ENCODE measurements around the gene UBR4. TPM values are rescaled to one million over a fixed set of nuclear protein-coding genes. Genes with fewer than 3 reads are reported as not detected.
"Not testable (repeated sequence)": the region's sequence is repeated elsewhere in the genome, so short reads cannot be mapped to it uniquely, and the experiment has no call there.

UBR4 gene
- total RNA-seq, 1 experiment from 2014 or later = 38.8 TPM

DNA sequence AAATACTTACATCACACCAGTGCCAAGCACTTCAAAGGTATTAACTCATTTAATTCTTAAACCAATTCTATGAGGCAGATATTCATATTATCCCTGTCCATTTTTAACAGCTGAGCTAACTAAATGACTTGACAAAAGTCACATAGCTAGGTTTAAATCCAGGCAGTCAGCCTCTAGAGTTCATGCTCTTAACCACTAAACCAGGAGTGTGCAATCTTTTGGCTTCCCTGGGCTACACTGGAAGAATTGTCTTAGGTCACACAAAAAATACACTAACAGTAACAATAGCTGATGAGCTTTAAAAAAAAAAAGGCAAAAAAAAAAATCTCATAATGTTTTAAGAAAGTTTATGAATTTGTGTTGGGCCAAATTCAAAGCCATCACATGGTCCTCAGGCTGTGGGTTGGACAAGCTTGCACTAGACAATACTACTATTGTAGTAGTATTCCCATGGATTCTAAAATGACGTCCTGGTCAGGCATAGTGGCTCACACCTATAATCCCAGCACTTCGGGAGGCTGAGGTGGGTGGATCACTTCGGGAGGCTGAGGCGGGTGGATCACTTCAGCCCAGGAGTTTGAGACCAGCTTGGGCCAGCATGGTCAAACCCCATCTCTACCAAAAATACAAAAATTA lies 10.0 kb downstream of the UBR4 start:
- DNase-seq (ENCODE audit: low read depth) = no peak
- in situ Hi-C loops (cut with HindIII; ENCODE audit: low pct_unique_long_range_greater_than_20kb, low sequenced_read_pairs) = no loop called here

GRCh38 chr1:19199329-19199968 lies 10.6 kb downstream of the UBR4 start:
- no peak for DNase-seq (ENCODE audit: low read depth)

DNA sequence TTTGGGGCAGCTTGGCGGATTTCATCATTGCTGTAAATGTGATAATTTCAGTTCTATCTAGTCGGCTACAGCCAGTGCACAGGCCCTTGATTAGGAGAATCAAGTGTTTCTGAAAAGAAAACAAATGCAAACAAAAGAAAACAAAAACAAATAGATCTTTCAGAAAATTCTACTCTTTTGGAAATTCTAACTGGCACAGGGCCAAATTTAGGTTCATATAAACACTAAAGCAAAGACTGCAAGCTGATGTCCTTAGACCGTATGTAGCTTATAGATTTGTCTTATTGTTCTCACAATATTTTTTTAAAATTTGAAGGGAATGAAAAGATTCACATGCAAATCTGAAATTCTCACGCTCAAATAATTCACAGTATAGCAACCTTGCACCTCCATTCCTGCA lies 11.2 kb downstream of the UBR4 start:
- in situ Hi-C loops (cut with HindIII; ENCODE audit: low pct_unique_long_range_greater_than_20kb, low sequenced_read_pairs) = no loop called here

More at GRCh38 chr1:19199329-19199968, 10.6 kb downstream of the UBR4 start:
- in situ Hi-C loops (cut with HindIII; ENCODE audit: low pct_unique_long_range_greater_than_20kb, low sequenced_read_pairs) = no loop called here

DNA sequence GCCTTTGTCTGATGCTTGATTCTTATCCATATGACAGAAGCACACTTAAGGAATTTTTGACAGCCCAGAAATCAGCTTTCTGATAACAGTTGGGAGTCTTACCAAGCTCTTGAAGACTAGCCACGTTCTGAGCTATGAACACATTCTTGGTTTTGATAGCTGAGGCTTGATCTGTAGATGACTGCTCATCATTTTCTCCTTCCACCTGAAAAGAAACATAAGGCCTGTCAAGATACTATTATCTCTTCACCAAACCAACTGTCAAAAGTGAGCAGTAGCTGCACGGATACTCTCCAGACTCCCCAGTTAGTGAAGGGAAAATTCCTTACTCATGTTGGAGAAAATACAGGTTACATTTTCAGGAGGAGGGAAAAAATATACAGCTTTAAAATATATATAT lies 12.2 kb downstream of the UBR4 start:
- DNase-seq (ENCODE audit: low read depth) = no peak
- in situ Hi-C loops (cut with HindIII; ENCODE audit: low pct_unique_long_range_greater_than_20kb, low sequenced_read_pairs) = no loop called here

More for the DNA sequence above, 11.2 kb downstream of the UBR4 start:
- DNase-seq (ENCODE audit: low read depth) = no peak

GRCh38 chr1:19196331-19196730 lies 13.7 kb downstream of the UBR4 start:
- DNase-seq (ENCODE audit: low read depth) = no peak
- in situ Hi-C loops (cut with HindIII; ENCODE audit: low pct_unique_long_range_greater_than_20kb, low sequenced_read_pairs) = no loop called here

- in situ Hi-C loops (cut with HindIII; ENCODE audit: low pct_unique_long_range_greater_than_20kb, low sequenced_read_pairs) = no loop called here
- no peak for DNase-seq (ENCODE audit: low read depth)
Observed at GRCh38 chr1:19193004-19193403, 17.1 kb downstream of the UBR4 start.

- DNase-seq (ENCODE audit: low read depth) = no peak
- in situ Hi-C loops (cut with HindIII; ENCODE audit: low pct_unique_long_range_greater_than_20kb, low sequenced_read_pairs) = no loop called here
Observed at GRCh38 chr1:19191811-19192210, 18.3 kb downstream of the UBR4 start.

DNA sequence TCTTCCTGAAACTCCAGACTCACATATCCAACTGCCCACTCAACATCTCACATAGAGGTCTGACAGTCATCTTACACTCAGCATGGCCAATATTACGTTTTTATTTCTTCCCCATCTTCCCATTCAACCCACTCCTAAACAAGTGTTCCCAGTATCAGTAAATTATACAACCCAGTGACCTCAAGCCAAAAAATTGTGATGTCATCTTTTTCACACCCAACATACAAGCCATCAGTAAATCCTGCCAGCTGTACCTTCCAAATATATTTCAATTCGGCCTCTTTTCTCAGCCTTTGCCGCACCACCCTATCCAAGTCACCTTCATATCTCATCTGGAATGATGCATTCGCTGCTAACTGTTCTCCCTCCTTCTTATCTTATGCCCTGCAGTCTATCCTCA lies 19.6 kb downstream of the UBR4 start:
- in situ Hi-C loops (cut with HindIII; ENCODE audit: low pct_unique_long_range_greater_than_20kb, low sequenced_read_pairs) = no loop called here
- DNase-seq (ENCODE audit: low read depth) = no peak

DNA sequence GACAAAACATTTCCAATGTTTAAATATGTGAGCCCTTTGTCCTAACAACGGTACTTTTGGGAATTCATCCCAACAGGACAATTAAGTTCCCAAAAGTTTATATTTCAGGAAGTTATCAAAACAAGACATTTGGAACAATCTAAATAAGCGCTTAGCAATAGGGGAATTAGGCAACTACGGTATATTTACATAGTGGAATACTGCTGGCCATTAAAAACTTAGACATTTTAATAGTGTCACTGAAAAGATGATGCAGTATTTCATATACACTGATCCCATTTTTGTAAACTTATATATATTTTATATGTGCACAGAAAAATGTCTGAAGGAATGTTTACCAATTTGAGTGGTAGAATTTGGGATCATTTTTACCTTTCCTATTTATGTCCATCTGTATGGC lies 20.8 kb downstream of the UBR4 start:
- in situ Hi-C loops (cut with HindIII; ENCODE audit: low pct_unique_long_range_greater_than_20kb, low sequenced_read_pairs) = no loop called here
- DNase-seq (ENCODE audit: low read depth) = no peak

DNA sequence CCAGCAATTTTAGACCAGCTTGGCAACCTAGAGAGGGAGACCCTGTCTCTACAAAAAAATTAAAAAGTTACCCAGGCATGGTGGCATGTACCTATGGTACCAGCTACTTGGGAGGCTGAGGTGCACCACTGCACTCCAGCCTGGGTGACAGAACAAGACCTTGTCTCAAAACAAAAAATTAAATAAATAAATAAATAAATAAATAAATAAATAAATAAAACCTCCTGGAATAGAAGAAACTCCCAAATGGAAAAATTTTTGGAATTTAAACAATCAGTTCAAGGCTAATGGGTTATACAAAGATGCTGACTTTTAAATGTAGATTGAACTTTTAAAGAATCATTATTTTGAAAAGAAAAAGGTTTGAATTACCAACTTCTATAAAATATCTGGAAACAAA lies 22.2 kb downstream of the UBR4 start:
- in situ Hi-C loops (cut with HindIII; ENCODE audit: low pct_unique_long_range_greater_than_20kb, low sequenced_read_pairs) = no loop called here
- DNase-seq (ENCODE audit: low read depth) = no peak

DNA sequence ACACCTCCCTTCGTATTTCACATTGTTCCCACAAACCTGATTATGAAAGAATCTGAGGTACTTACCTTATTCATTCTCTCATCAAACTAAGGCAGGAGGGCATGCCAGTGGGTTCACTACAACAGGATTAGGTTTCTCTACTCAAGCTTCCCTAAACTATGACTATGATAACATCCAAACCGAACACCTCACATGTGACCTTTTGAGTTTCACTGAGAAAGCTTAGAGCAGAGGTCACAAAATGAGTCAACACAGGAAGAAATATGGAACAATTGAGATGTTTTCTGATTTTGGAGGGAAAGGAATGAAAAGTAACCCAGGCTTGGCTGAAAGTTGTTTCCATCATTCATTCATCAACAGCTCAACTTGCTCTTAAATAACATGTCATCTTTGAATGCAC lies 24.1 kb downstream of the UBR4 start:
- DNase-seq (ENCODE audit: low read depth) = no peak
- in situ Hi-C loops (cut with HindIII; ENCODE audit: low pct_unique_long_range_greater_than_20kb, low sequenced_read_pairs) = no loop called here

- DNase-seq (ENCODE audit: low read depth) = no peak
- in situ Hi-C loops (cut with HindIII; ENCODE audit: low pct_unique_long_range_greater_than_20kb, low sequenced_read_pairs) = no loop called here
Observed at GRCh38 chr1:19182223-19182622, 27.8 kb downstream of the UBR4 start.

GRCh38 chr1:19180265-19180657 lies 29.8 kb downstream of the UBR4 start:
- DNase-seq (ENCODE audit: low read depth); in situ Hi-C loops (cut with HindIII; ENCODE audit: low pct_unique_long_range_greater_than_20kb, low sequenced_read_pairs): not testable (repeated sequence)

GRCh38 chr1:19179597-19180264 lies 30.3 kb downstream of the UBR4 start:
- peak; percentile 12 for DNase-seq (ENCODE audit: low read depth)
- in situ Hi-C loops (cut with HindIII; ENCODE audit: low pct_unique_long_range_greater_than_20kb, low sequenced_read_pairs) = no loop called here

- in situ Hi-C loops (cut with HindIII; ENCODE audit: low pct_unique_long_range_greater_than_20kb, low sequenced_read_pairs) = no loop called here
Observed at GRCh38 chr1:19178734-19179398, 31.2 kb downstream of the UBR4 start.

DNA sequence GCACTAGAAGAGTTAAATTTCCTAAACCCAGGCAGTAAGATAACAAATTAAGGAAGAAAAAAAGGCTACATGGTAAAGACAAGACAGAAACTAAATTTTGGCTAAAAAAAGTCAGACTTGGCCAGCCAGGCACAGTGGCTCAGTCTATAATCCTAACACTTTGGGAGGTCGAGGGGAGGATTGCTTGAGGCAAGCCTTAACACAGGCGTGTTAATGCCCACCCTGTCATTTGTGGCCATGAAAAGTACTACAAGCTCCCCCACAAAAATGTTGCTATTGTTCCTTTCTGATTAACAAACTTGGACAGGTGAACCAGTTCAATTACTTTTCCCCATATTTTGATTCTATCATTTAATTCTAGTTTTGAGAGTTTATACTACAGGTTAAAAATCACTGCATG lies 32.3 kb downstream of the UBR4 start:
- DNase-seq (ENCODE audit: low read depth) = no peak
- in situ Hi-C loops (cut with HindIII; ENCODE audit: low pct_unique_long_range_greater_than_20kb, low sequenced_read_pairs) = no loop called here

More at GRCh38 chr1:19178734-19179398, 31.2 kb downstream of the UBR4 start:
- no peak for DNase-seq (ENCODE audit: low read depth)

GRCh38 chr1:19169642-19170041 lies 40.4 kb downstream of the UBR4 start:
- in situ Hi-C loops (cut with HindIII; ENCODE audit: low pct_unique_long_range_greater_than_20kb, low sequenced_read_pairs) = no loop called here
- no peak for DNase-seq (ENCODE audit: low read depth)

GRCh38 chr1:19167140-19167539 lies 42.9 kb downstream of the UBR4 start:
- in situ Hi-C loops (cut with HindIII; ENCODE audit: low pct_unique_long_range_greater_than_20kb, low sequenced_read_pairs) = no loop called here
- no peak for DNase-seq (ENCODE audit: low read depth)

DNA sequence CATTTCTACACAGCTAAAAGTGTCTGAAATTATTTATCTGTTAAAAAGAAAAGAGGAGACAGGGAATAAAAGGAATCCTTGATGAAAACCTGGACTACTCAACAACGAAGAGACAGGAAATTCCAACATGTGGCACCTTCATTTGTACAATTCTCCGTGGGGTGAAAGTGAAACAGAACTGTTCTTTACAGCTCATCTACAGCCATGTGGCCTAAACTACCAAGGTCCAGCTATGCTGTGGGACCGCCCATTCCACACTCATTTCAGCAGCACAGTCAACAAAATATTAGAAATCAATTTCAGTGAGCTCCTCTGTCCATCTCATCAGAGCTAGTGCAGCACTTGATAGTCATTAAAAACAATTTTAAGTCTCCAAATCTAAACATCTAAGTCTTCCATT lies 44.0 kb downstream of the UBR4 start:
- DNase-seq (ENCODE audit: low read depth) = no peak

More for the DNA sequence above, 44.0 kb downstream of the UBR4 start:
- in situ Hi-C loops (cut with HindIII; ENCODE audit: low pct_unique_long_range_greater_than_20kb, low sequenced_read_pairs) = no loop called here

Data from Caki2 (cell line).